GM18519 (cell line): ENCODE data around the gene CAGE1.
A peak's percentile ranks its signal among the peaks of the same experiment; 100 is the strongest.

Experiments
- ATAC-seq: cut with Tn5 transposase; IDR thresholded peaks from one replicate; pipeline ENCODE4 v1.9.1; 2021; ENCODE audit warnings: mild to moderate bottlenecking, moderate library complexity; ENCODE audit not compliant: unreplicated experiment, low FRiP score

The CAGE1 gene

DNA sequence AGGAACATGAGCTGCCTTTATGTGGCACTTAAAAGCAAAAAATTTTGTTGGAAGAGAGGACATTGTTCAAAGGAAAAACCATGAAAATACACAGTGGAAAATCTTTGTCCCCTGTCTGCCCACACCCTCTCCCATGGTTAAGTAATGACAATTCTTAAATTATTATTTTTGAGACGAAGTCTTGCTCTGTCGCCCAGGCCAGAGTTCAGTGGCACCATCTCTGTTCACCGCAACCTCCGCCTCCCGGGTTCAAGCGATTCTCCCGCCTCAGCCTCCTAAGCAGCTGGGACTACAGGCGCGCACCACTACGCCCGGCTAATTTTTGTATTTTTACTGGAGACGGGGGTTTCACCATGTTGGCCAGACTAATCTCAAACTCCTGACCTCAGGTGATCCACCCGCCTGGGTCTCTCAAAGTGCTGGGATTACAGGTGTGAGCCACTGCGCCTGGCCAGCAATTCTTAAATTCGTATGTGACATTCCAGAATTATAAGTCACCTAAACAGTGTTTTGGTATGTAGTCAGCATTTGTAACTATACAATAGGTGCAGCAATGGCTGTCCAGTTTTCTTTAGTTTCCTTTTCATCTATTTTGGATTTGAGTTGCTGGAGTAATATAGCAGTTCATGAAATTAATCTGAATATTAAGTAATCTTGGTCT, 75.9 kb downstream of the CAGE1 start:
- ATAC-seq: no peak

DNA sequence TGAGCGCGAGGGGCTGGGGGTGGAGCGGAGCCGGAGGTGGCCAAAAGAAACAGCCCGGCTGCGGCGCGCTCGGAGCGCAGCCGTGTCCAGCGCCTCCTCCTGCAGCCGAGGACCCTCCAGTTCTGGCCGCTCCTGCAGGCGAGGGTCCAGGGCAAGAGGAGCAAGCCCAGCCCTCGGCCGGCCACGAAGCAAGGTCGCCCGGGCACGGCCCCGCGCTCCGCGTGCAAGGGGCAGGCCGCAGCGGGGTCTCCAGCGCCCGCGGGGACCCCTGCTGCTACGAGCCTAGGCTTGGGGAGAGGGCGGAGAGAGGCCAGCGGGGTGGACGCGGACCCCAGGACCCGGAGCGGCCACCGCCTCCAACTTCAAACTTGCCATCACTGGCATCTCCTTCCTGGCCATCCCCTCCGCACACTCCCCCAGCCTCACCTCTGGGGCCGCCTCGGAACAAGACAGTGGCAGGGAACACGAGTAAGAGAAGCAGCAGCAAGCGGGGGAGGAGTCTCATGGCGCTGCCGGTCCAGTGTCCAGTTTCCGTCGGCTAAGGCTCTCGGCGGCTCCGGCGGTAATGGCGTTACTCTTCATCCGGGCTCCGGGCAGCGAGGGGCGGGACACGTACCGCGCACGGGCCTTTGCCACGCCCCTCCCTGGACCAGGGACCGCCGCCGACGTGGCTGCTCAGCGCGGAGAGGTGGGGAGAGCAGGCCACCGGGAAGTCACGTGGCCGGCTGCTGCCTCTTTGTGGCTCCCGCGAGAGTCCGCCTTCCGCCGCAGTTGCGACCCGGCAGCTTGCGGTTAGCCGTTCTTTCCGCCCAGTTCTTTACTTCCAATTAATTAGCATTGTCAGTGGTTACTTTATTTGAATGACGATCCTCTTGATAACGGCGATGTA, 76.7 kb downstream of the CAGE1 start, which contains the start of gene SSR1:
SSR1 (minus strand) TSS at position 584 of the 889 bp plus-strand sequence; CDS start at position 505, 79 bp downstream.
- peak; percentile 96 for ATAC-seq

DNA sequence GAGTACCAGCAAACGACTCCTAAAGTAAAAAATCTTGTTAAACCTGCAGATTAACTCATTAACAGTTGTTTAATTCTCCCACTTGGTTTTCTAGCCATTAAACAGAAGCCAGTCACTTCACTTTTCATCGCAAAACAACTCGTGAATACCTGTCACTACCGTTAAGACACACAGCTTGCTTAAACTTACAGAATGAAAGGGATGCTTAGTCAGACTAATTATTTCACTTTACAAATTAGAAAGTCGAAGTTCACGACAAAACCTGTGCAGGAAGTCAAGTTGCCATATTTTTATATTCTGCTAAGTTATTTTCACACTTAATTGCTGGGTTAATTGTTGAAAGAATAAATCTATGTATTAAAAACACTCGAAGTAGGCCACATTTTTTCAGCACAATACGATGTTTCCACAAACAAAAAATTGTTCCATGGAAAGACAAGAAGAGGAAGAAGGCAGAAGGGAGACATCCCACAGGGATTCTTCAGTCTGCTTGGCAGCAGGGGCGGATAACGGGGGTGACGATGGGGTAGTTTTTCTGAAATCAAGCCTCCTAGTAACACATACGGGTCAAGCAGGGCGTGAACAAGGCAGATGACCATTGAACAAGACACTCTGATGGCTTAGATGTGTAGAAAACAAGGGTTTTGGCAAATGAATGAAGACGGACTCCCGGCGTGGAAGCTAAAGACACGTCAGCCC, 77.5 kb downstream of the CAGE1 start:
- ATAC-seq: no peak

DNA sequence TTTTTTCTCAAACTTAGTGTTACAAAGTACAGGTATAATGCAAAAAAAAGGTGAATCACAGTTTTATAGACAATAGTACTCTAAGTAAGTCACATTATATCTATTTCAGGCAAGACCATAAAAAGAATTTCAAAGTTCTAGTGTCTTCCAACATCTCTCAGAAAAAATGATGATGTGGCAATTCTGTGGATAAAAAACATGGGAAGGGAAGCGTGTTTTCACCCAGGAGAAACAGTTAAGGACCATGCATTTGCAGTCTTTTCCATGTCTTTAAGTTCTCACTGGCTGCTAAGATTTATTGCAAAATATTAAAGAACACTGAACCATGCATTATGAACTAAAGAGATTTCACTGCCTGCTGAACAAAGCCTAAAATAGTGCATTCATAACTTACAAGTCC, 78.4 kb downstream of the CAGE1 start:
- no peak for ATAC-seq

DNA sequence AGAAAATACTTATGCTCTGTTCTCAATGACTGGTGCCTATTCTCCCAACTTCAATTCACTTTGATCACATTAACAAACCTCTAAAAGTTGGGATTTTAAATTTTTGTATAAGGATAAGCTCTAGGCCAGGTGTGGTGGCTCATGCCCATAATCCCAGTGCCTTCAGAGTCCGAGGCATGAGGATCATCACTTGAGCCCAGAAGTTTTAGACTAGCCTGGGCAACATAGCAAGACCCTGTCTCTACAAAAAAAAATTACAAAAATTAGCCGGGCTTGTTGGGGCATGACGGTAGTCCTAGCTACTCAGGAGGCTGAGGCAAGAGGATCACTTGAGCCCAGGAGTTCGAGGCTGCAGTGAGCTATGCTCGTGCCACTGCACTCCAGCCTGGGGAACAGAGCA, 80.5 kb downstream of the CAGE1 start:
- ATAC-seq: no peak

DNA sequence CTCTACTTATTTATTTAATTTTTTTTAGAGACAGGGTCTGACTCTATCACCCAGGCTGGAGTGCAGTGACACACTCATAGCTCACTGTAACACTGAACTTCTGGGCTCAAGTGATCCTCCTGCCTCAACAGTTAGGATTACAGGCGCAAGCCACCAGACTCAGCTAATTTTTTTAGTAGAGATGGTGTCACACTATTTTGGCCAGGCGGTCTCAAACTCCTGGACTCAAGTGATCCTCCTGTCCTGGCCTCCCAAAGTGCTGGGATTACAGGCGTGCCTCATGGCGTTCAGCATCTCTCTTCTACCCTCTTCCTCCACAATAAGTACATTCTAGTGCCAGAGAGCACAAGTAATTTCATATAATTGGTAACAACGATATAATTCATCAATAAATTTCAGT, 82.0 kb downstream of the CAGE1 start:
- no peak for ATAC-seq

DNA sequence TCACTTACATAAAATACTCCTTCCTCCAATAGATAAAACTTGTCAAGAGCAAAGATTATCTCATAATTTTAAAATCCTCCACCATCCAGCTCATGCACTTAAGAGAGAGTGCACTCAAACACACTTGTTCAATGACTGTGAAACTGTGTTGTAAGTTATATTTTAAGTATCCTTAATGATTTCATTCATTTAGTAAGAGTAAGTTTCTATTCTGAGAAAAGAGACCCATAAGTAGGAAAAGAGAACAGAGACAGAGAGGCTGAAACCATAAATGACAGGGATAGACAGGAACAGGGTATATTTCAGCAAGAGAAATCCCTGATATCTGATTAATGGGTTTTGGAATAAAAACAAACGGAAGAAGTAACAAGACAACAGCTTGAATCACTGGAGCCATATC, 84.7 kb downstream of the CAGE1 start:
- no peak for ATAC-seq

DNA sequence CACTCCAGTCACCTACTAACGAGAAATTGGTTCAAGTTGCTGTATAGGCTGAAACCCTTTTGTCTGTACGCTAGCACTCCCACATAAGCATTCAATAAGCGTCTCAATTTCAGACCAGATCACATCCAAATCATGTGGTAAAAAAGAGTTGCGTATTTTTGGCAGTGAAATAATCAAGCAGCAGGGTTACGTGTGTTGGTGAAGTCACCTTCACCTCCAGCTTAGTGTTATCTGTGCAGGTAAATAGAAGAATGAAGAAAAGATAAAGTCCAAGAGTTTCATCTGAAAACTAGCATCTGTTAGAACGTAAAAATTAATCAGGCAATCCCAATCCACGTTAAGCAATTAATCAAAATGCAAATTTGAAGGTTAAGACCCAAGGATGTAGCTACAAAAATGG, 87.8 kb downstream of the CAGE1 start:
- no peak for ATAC-seq

DNA sequence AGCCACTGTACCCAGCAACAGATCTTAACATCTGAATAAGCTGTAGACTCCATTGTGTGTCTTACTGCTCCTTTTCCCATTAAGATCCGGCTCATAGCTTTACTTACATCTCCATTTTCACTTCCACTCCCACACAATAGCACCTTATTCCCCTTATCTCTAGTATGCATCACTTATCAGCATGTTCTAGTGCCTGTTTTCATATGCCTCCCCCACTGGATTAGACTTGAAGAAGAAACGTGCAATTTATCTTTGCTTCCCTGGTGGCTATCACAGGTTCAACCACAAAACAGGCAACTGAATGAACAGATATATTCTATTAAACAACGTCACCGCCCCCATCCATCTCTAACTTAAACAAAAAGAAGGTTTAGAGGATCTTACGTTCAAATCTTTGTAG, 88.6 kb downstream of the CAGE1 start:
- ATAC-seq: no peak

DNA sequence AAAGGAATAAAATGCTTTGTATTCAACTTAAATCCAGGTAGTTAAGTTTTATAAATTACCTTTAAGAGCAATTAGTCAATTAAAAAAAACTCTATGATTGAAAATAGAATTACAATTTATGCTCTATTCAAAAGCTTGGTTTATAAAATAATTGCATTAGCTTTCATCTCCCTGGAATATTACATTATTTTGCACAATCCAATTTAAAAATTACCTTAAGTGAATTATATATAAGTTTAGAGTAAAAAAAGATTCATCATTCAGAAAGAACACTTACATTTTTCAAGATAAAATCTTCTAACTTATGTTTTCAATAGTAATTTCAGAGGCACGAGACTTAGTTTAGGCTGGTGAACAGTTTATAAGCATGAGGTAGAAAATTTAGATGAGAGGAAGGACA, 91.4 kb downstream of the CAGE1 start:
- no peak for ATAC-seq

DNA sequence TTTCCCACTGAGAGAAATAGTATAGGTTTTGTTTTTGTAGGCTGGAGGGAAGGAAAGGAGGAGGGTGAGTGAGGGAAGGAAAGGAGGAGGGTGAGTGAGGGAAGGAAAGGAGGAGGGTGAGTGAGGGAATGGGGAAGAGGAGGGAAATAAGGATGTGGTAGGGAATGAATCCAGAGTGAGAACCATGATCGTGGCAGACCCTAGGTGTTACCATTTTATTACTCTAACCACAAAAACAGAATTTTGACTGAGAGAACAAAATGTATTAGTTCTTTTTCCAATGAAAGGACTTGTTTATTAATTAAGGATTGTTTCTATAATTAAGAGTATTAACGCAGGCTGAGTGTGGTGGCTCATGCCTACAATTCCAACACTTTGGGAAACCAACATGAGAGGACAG, 92.9 kb downstream of the CAGE1 start:
- ATAC-seq: no peak

DNA sequence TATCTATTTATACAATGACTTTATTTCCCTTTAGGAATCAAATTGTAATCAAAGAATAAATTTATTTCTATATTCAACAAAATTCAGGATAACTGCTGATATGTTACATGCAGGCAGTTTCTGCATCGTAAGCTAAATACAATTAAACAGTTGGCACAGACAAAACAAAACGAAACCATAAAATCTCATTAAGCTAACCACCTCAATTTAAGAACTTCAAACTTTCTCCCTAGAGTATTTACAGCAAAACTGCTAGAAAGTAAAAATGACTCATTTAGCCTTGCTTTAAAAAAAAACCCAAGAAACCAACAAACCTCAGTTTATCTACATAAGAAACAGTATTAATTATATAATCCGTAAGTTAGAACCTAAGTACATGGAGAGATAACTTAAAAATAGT, 93.6 kb downstream of the CAGE1 start:
- ATAC-seq: no peak

DNA sequence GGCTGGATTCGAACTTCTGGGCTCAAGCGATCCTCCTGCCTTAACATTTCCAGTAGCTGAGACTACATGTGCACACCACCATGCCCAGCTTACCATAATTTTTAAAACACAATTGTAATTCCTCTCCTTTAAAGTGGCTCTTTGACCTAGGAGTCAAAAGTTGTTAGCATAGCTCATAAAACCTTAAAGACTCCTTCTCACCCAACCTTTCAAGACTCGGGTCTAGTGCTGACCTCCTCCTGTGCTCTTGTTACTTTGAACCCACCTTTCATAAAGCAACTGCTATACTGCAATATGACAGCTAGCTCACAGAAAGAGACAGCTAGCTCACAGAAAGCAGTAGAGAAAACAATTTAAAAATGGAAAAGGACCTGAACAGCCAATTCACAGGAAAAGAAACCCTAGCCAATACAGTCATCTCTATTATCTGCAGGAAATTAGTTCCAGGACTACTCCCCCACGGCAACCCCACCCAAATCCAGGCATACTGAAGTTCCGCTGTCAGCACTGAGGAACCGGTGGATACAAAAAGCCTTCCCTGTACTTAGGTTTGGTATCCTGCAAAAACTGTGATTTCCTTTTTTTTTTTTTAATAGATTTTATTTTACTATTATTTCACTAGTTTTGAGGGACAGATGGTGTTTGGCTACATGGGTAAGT, 96.8 kb downstream of the CAGE1 start:
- no peak for ATAC-seq

DNA sequence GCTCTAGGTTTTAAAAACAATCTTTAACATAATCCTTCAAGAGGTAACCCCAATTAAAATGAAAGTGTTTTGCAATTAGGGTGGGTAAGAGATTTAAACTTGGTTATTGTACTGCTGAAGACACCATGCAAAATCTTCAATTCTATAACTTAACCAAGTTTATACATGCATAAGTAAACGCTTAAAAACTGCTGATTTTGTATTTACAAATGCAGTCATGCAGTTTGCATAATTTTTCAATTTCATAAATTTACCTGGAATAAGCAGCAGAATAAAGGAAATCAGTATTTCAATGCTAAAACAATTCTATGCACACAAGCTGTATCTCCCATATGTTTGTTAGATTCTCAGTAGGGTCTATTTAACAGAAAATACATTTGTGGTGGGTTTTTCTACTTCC, 99.5 kb downstream of the CAGE1 start:
- ATAC-seq: no peak

DNA sequence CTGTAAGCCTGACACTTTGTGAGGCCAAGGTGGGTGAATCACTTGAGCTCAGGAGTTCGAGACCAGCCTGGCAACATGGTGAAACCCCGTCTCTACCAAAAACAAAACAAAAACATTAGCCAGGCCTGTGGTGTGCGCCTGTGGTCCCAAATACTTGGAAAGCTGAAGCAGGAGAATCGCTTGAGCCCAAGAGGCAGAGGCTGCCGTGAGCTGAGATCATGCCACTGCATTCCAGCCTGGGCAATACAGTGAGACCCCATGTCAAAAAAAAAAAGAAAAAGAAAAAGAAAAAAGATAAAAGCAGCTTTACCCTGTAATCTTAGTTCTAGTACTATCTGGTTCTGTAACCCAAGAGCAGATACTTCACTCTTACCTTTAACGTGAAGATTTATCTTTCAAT, 104.1 kb downstream of the CAGE1 start:
- ATAC-seq: no peak

DNA sequence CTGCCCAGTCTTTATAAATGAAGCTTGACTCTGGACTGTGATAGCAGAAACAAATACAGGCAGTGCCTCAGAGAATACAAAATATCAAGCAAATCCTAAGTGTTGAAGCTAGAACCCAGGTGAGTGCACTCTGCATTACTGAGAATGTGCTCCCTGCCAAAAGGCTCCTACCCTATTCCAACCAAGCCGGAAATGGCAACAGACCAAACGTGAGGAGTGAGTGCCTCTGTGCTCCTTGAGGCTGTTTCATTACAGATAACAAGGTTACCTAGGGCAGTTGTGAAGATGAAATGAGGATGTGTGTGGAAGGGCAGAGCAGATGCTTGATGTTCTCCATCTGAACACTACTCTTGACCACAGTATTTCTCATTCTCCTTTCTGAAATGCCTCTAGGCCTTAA, 105.9 kb downstream of the CAGE1 start:
- no peak for ATAC-seq

DNA sequence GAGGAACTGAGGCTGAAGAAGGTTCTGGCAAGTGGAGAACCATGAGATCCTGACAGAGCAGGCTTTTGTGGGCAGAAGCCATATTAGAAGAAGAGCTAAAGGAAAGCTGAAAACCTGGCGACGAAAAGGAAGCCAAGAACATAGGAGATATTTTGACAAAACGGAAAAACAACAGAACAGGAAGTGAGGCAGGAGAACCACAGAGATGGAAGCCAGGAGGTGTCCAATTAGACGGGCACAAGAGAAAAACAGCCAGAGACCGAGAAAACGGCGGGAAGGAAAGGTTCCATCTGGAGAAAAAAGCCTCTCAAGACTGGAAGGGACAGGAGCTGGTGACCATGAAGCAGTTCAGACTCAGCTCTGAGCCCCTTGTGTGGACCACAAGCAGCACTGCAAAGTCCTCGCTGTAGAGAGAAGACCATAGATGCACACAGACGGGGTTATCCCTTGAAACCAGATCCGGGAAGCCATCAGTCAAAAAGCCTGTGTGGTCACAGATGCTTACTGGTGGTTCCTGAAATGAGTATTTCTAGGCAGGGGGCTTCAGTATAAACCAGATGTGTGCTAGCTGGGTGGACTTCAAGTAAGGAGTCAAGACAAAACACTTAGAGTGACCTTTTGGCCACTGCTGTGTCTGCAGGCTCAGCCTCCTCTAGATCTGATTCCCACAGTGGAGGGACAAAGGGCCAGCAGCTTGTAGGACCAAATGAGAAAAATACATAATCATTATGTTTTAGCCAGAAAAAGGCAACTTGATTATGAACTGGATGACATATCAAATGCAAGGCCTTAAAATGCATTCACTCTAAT, 107.2 kb downstream of the CAGE1 start:
- no peak for ATAC-seq
